BJ (cell line): Measurements from ENCODE around the gene PACSIN2. TPM values are rescaled to one million over a fixed set of nuclear protein-coding genes. Genes with fewer than 3 reads are reported as not detected.

Experiments
- CTCF ChIA-PET: fragments of 350-600 bp; formaldehyde crosslinking; extraction: SDS; loops from one replicate; lab custom pipeline; 2021; ENCODE audit warnings: antibody characterized with exemption, inconsistent platforms; lab: Yijun Ruan, JAX
- POLR2A ChIA-PET: fragments of 300-600 bp; sonication (Branson Sonifier 250); formaldehyde crosslinking; extraction: SDS; loops from one replicate; lab custom pipeline; 2021; ENCODE audit warnings: antibody characterized with exemption; lab: Charles Lee
- DNase-seq: peaks from one replicate; pipeline ENCODE4 v3.0.0-alpha.2; 2011; ENCODE audit warnings: low read depth
- H3K27me3 ChIP-seq: 2 replicates; pipeline ENCODE4 v1.6.0; 2011; ENCODE audit warnings: low read length; ENCODE audit not compliant: control insufficient read depth, insufficient read depth
- H3K36me3 ChIP-seq: 2 replicates; pipeline ENCODE4 v1.5.1; 2011; ENCODE audit warnings: low read length; ENCODE audit not compliant: control insufficient read depth, insufficient read depth
- H3K4me3 ChIP-seq: 2 replicates; pipeline ENCODE4 v1.5.1; 2011; ENCODE audit warnings: low read depth, mild to moderate bottlenecking, control low read depth, low read length
- polyA plus RNA-seq: library from polyadenylated mRNA; depleted of rRNA; stranded (reverse); fragments of >200 nt; gene quantifications from 2 replicates; pipeline ENCODE4 v1.2.3, GENCODE V29; 2011
- TF ChIP-seq, protein P1 (sequence below): IDR thresholded peaks from 2 replicates; pipeline ENCODE4 v1.5.1; 2011; ENCODE audit warnings: low read depth, mild to moderate bottlenecking, control low read depth, inconsistent platforms, low read length, moderate library complexity; ENCODE audit not compliant: insufficient read depth

The PACSIN2 gene
- polyA plus RNA-seq, 1 experiment: 86.3 TPM

DNA sequence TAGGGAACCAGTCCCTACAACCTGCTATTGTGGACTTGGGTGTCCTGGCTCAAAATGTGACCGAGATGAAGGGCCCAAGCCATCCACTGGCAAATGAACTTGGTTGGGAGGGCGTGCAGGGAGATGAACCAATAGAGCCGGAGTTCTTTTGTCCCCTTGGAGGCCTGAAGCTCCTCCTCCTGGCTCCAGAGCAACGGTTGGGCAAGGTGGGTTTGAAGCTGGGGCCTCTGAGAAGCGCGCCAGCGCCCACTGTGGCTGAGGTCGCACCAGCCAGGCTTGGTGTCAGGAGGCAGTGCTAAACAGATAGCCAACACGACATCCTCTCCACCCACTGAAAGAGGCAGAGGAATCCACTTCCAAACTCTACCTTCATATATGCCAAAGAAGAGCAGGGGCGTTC is 36.0 kb upstream of the PACSIN2 start:
- Histone ChIP-seq H3K27me3 (no peaks in the 10 kb centered on the region), H3K4me3 (no peak overlapping the region), H3K36me3 (no peaks in the 10 kb centered on the region)
- TF ChIP-seq, protein P1, sequence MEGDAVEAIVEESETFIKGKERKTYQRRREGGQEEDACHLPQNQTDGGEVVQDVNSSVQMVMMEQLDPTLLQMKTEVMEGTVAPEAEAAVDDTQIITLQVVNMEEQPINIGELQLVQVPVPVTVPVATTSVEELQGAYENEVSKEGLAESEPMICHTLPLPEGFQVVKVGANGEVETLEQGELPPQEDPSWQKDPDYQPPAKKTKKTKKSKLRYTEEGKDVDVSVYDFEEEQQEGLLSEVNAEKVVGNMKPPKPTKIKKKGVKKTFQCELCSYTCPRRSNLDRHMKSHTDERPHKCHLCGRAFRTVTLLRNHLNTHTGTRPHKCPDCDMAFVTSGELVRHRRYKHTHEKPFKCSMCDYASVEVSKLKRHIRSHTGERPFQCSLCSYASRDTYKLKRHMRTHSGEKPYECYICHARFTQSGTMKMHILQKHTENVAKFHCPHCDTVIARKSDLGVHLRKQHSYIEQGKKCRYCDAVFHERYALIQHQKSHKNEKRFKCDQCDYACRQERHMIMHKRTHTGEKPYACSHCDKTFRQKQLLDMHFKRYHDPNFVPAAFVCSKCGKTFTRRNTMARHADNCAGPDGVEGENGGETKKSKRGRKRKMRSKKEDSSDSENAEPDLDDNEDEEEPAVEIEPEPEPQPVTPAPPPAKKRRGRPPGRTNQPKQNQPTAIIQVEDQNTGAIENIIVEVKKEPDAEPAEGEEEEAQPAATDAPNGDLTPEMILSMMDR: no peak
- POLR2A ChIA-PET: no interaction called here
- CTCF ChIA-PET: interaction anchor here (1.2 to 2.4 kb wide), 2 partner anchors 8 to 17 kb away, joined by 3 to 9 read pairs; no protein-coding TSS in a partner anchor
- no peak for DNase-seq

- Histone ChIP-seq H3K27me3 (no peaks in the 10 kb centered on the region), H3K36me3 (no peaks in the 10 kb centered on the region), H3K4me3 (no peak overlapping the region)
- POLR2A ChIA-PET: no interaction called here
- DNase-seq: no peak
- CTCF ChIA-PET: interaction anchor here (1.3 kb wide), 1 partner anchor 14 kb away, joined by 5 read pairs; no protein-coding TSS in a partner anchor
- TF ChIP-seq, protein P1: no peak
Measured at GRCh38 chr22:43047605-43048004, 32.7 kb upstream of the PACSIN2 start.

- CTCF ChIA-PET: interaction anchor here (1.4 kb wide), 1 partner anchor 10 kb away, joined by 6 read pairs; no protein-coding TSS in a partner anchor
- POLR2A ChIA-PET: no interaction called here
- Histone ChIP-seq H3K36me3 (no peaks in the 10 kb centered on the region; the same call in 1 of the 2 replicates), H3K4me3 (no peak overlapping the region), H3K27me3 (no peaks in the 10 kb centered on the region)
- no peak for DNase-seq
- TF ChIP-seq, protein P1: no peak
Measured at GRCh38 chr22:43044290-43044712, 29.4 kb upstream of the PACSIN2 start.

DNA sequence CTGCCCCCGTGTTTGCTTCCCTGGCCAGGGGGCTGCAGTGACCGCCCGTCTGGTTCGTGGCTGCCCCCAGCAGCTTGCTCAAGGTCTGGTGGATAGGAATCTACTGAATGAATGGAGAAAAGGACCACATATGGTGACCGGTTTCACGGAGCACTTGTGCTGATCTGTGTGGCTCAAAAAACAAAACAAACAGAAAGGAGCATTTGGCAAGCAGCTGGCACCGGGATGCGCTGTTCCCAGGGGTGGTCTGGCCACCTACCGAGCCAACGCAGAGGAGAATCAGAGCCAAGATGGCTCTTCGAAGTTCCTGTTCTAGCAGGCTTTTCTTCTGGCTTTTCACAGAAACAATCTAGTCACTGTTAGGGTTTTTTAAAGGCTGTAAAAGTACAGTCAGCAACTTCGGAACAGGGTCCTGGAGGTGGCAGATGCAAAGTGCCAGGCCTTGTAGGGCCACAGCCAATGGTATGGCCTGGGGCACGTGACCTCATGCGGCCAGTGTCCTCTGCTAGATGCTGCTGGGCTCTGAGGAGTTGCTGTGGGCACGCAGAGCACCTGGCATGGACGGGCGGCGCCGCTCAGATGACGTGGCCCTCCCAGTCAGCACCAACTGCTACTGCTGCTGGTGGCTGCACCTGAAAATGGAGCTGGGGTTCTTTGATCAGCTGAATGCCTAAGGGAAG is 27.3 kb upstream of the PACSIN2 start:
- DNase-seq: no peak
- TF ChIP-seq, protein P1: no peak
- POLR2A ChIA-PET: no interaction called here
- Histone ChIP-seq H3K4me3 (no peak overlapping the region), H3K36me3 (no peaks in the 10 kb centered on the region; the same call in 1 of the 2 replicates), H3K27me3 (no peaks in the 10 kb centered on the region)
- CTCF ChIA-PET: interaction anchor here (0.6 to 1.7 kb wide), 3 partner anchors 9 to 11 kb away, joined by 3 to 8 read pairs (median 5); no protein-coding TSS in a partner anchor

DNA sequence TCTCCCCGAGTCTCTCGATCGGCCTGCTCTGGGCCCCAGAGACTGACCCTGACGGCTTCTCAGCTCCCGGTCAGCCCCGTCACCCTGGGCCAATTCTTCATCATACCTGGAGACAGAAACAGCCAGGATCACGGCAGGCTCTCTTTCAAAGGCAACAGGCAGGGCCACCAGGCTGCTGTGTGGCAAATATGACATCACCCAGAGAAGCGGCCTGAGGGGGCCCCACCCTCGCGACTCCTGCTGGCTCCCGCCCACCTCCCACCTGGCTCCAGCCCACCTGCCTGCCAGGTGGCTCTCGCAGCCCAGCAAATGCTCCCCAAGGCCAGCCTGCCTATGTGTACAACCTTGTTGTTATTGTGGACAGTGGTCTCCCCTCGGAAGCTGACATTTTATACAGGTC is 24.9 kb upstream of the PACSIN2 start:
- POLR2A ChIA-PET: no interaction called here
- no peaks in the 10 kb centered on the region; the same call in 1 of the 2 replicates for H3K36me3 ChIP-seq
- CTCF ChIA-PET: interaction anchor here (0.8 kb wide), 1 partner anchor 19 kb away, joined by 3 read pairs; no protein-coding TSS in a partner anchor
- TF ChIP-seq, protein P1: no peak
- DNase-seq: no peak
- H3K27me3 ChIP-seq: no peaks in the 10 kb centered on the region
- H3K4me3 ChIP-seq: no peak overlapping the region
